Activated CD4-positive, alpha-beta T cell treated with anti-CD3 and anti-CD28 coated beads for 1 hour (primary cell): ENCODE measurements around the gene CACNA1C.

Experiments
- DNase-seq: peaks from one replicate; pipeline ENCODE4 v3.0.0-alpha.2; 2020

Gene CACNA1C

GRCh38 chr12:2173971-2174370, 121.2 kb downstream of the CACNA1C start:
- no peak for DNase-seq

- no peak for DNase-seq
These were observed 124.2 kb downstream of the CACNA1C start for GRCh38 chr12:2177003-2177402.

GRCh38 chr12:2177751-2178150, 125.0 kb downstream of the CACNA1C start:
- no peak for DNase-seq

GRCh38 chr12:2179058-2179457, 126.3 kb downstream of the CACNA1C start:
- no peak for DNase-seq

GRCh38 chr12:2179953-2180736, 127.4 kb downstream of the CACNA1C start:
- no peak for DNase-seq

- no peak for DNase-seq
These were observed 127.9 kb downstream of the CACNA1C start for GRCh38 chr12:2180737-2181082.

- DNase-seq = no peak
These were observed 131.1 kb downstream of the CACNA1C start for GRCh38 chr12:2183556-2184541.

GRCh38 chr12:2185751-2186341, 133.1 kb downstream of the CACNA1C start:
- DNase-seq = no peak

- DNase-seq = no peak
These were observed 134.6 kb downstream of the CACNA1C start for GRCh38 chr12:2187195-2187945.

GRCh38 chr12:2190085-2190484, 137.3 kb downstream of the CACNA1C start:
- DNase-seq = no peak

- DNase-seq = no peak
These were observed 138.2 kb downstream of the CACNA1C start for GRCh38 chr12:2190896-2191533.

GRCh38 chr12:2191534-2192153, 138.9 kb downstream of the CACNA1C start:
- no peak for DNase-seq

- no peak for DNase-seq
These were observed 139.4 kb downstream of the CACNA1C start for GRCh38 chr12:2192231-2192630.

GRCh38 chr12:2194060-2194459, 141.3 kb downstream of the CACNA1C start:
- DNase-seq = no peak

GRCh38 chr12:2194571-2194970, 141.8 kb downstream of the CACNA1C start:
- no peak for DNase-seq

- no peak for DNase-seq
These were observed 142.3 kb downstream of the CACNA1C start for GRCh38 chr12:2195085-2195484.

- no peak for DNase-seq
These were observed 145.3 kb downstream of the CACNA1C start for GRCh38 chr12:2198005-2198501.

- no peak for DNase-seq
These were observed 145.8 kb downstream of the CACNA1C start for GRCh38 chr12:2198542-2198941.

GRCh38 chr12:2205996-2206395, 153.2 kb downstream of the CACNA1C start:
- no peak for DNase-seq

GRCh38 chr12:2208837-2209635, 156.2 kb downstream of the CACNA1C start:
- no peak for DNase-seq

GRCh38 chr12:2211119-2211518, 158.3 kb downstream of the CACNA1C start:
- DNase-seq = no peak
